ENCODE data around the gene NXPH3. TPM values are rescaled to one million over a fixed set of nuclear protein-coding genes. Genes with fewer than 3 reads are reported as not detected.
"Not testable (repeated sequence)": the region's sequence is repeated elsewhere in the genome, so short reads cannot be mapped to it uniquely, and the experiment has no call there.

Gene NXPH3
- total RNA-seq, 2 experiments from 2014 or later = not detected

- Mint-ChIP-seq H3K27me3 (peaks cover 25% of the 10 kb centered on the region), H3K9me3 (no peaks in the 10 kb centered on the region), H3K4me3 (no peak overlapping the region), H3K4me1 (peaks cover 24% of the 10 kb centered on the region), H3K36me3 (ENCODE audit: low read depth) (no peaks in the 10 kb centered on the region), H3K27ac (no peak overlapping the region)
- CTCF ChIA-PET = interaction anchor here (0.9 to 3.0 kb wide), 7 partner anchors 8 to 431 kb away, joined by 3 to 28 read pairs (median 5); no protein-coding TSS in a partner anchor
- POLR2A ChIA-PET = no interaction called here
- DNase-seq = no peak
Measured at GRCh38 chr17:49565948-49566491, 9.7 kb upstream of the NXPH3 start.

- DNase-seq = no peak
- Mint-ChIP-seq H3K4me1 (peaks cover 30% of the 10 kb centered on the region), H3K9me3 (no peaks in the 10 kb centered on the region), H3K36me3 (ENCODE audit: low read depth) (no peaks in the 10 kb centered on the region), H3K27ac (no peak overlapping the region), H3K4me3 (no peak overlapping the region), H3K27me3 (peaks cover 30% of the 10 kb centered on the region)
- ChIA-PET POLR2A (no interaction called here), CTCF (interaction anchor here (0.9 to 3.0 kb wide), 4 partner anchors 11 to 430 kb away, joined by 3 to 28 read pairs (median 8); no protein-coding TSS in a partner anchor)
Measured at GRCh38 chr17:49566668-49567071, 9.0 kb upstream of the NXPH3 start.

GRCh38 chr17:49567104-49567521 is 8.6 kb upstream of the NXPH3 start:
- Mint-ChIP-seq H3K4me3 (no peak overlapping the region), H3K9me3 (no peaks in the 10 kb centered on the region), H3K27me3 (peaks cover 32% of the 10 kb centered on the region), H3K27ac (no peak overlapping the region), H3K4me1 (peaks cover 32% of the 10 kb centered on the region), H3K36me3 (ENCODE audit: low read depth) (no peaks in the 10 kb centered on the region)
- no peak for DNase-seq
- ChIA-PET CTCF (interaction anchor here (0.7 to 3.0 kb wide), 16 partner anchors 10 to 430 kb away, joined by 3 to 28 read pairs (median 5); partner anchors contain the start of genes PHB1 and SLC35B1), POLR2A (interaction anchor here (1.0 kb wide), 1 partner anchor 114 kb away, joined by 3 read pairs; no protein-coding TSS in a partner anchor)

- peak; percentile 85 for DNase-seq
- peak overlapping the region; percentile 63 for H3K4me3 Mint-ChIP-seq
- H3K27ac Mint-ChIP-seq = no peak overlapping the region
- peaks cover 41% of the 10 kb centered on the region for H3K27me3 Mint-ChIP-seq
- no peaks in the 10 kb centered on the region for H3K9me3 Mint-ChIP-seq
- ChIA-PET POLR2A (interaction anchor here (0.6 to 3.6 kb wide), 3 partner anchors 113 to 220 kb away, joined by 3 to 19 read pairs (median 3); partner anchors contain the start of gene KAT7), CTCF (interaction anchor here (0.7 to 5.1 kb wide), 17 partner anchors 11 to 429 kb away, joined by 3 to 95 read pairs (median 7); partner anchors contain the start of genes PHB1 and SLC35B1)
- peaks cover 32% of the 10 kb centered on the region for H3K4me1 Mint-ChIP-seq
- no peaks in the 10 kb centered on the region for H3K36me3 Mint-ChIP-seq (ENCODE audit: low read depth)
Measured at GRCh38 chr17:49567871-49568694, 7.6 kb upstream of the NXPH3 start.

GRCh38 chr17:49568695-49569047 is 7.0 kb upstream of the NXPH3 start:
- Mint-ChIP-seq H3K27me3 (peaks cover 47% of the 10 kb centered on the region), H3K4me1 (peaks cover 32% of the 10 kb centered on the region)
- H3K9me3 Mint-ChIP-seq; DNase-seq; H3K4me3 Mint-ChIP-seq; H3K36me3 Mint-ChIP-seq (ENCODE audit: low read depth); H3K27ac Mint-ChIP-seq: not testable (repeated sequence)
- CTCF ChIA-PET = interaction anchor here (1.5 to 5.1 kb wide), 5 partner anchors 13 to 429 kb away, joined by 7 to 95 read pairs (median 20); partner anchors contain the start of gene SLC35B1
- POLR2A ChIA-PET = interaction anchor here (3.6 kb wide), 1 partner anchor 128 kb away, joined by 19 read pairs; no protein-coding TSS in a partner anchor

- Mint-ChIP-seq H3K4me3 (peak overlapping the region; percentile 92), H3K9me3 (no peaks in the 10 kb centered on the region), H3K36me3 (ENCODE audit: low read depth) (no peaks in the 10 kb centered on the region), H3K27me3 (peaks cover 58% of the 10 kb centered on the region), H3K27ac (peak overlapping the region; percentile 67), H3K4me1 (peaks cover 36% of the 10 kb centered on the region)
- no peak for DNase-seq
- POLR2A ChIA-PET = interaction anchor here (0.9 to 3.6 kb wide), 8 partner anchors 13 to 424 kb away, joined by 3 to 19 read pairs (median 4); partner anchors contain the start of genes DLX3 and SLC35B1
- CTCF ChIA-PET = interaction anchor here (0.6 to 5.1 kb wide), 33 partner anchors 10 to 427 kb away, joined by 3 to 95 read pairs (median 4); partner anchors contain the start of genes KAT7 and SLC35B1
Measured at GRCh38 chr17:49570540-49571242, 5.0 kb upstream of the NXPH3 start.

GRCh38 chr17:49571283-49571682 is 4.4 kb upstream of the NXPH3 start:
- no peak for DNase-seq
- Mint-ChIP-seq H3K4me3 (no peak overlapping the region), H3K36me3 (ENCODE audit: low read depth) (no peaks in the 10 kb centered on the region), H3K27me3 (peaks cover 55% of the 10 kb centered on the region), H3K27ac (no peak overlapping the region), H3K4me1 (peaks cover 33% of the 10 kb centered on the region), H3K9me3 (no peaks in the 10 kb centered on the region)
- ChIA-PET CTCF (interaction anchor here (0.8 to 5.1 kb wide), 10 partner anchors 10 to 426 kb away, joined by 3 to 95 read pairs (median 10); no protein-coding TSS in a partner anchor), POLR2A (interaction anchor here (0.9 to 3.6 kb wide), 4 partner anchors 110 to 137 kb away, joined by 3 to 19 read pairs (median 8); partner anchors contain the start of gene SLC35B1)

- no peaks in the 10 kb centered on the region for H3K36me3 Mint-ChIP-seq (ENCODE audit: low read depth)
- DNase-seq = no peak
- ChIA-PET CTCF (interaction anchor here (0.8 to 5.1 kb wide), 9 partner anchors 11 to 426 kb away, joined by 3 to 95 read pairs (median 7); no protein-coding TSS in a partner anchor), POLR2A (interaction anchor here (0.9 to 3.6 kb wide), 4 partner anchors 110 to 136 kb away, joined by 3 to 19 read pairs (median 8); partner anchors contain the start of gene SLC35B1)
- no peak overlapping the region for H3K4me3 Mint-ChIP-seq
- no peak overlapping the region for H3K27ac Mint-ChIP-seq
- peaks cover 54% of the 10 kb centered on the region for H3K27me3 Mint-ChIP-seq
- H3K4me1 Mint-ChIP-seq = peaks cover 33% of the 10 kb centered on the region
- H3K9me3 Mint-ChIP-seq = no peaks in the 10 kb centered on the region
Measured at GRCh38 chr17:49571764-49572163, 3.9 kb upstream of the NXPH3 start.

GRCh38 chr17:49572226-49572625 is 3.4 kb upstream of the NXPH3 start:
- ChIA-PET CTCF (interaction anchor here (0.6 to 5.1 kb wide), 4 partner anchors 15 to 279 kb away, joined by 3 to 95 read pairs (median 5); no protein-coding TSS in a partner anchor), POLR2A (interaction anchor here (1.1 to 3.6 kb wide), 3 partner anchors 124 to 136 kb away, joined by 3 to 19 read pairs (median 12); partner anchors contain the start of gene SLC35B1)
- no peak for DNase-seq
- Mint-ChIP-seq H3K36me3 (ENCODE audit: low read depth) (no peaks in the 10 kb centered on the region), H3K9me3 (no peaks in the 10 kb centered on the region), H3K27ac (no peak overlapping the region), H3K27me3 (peaks cover 56% of the 10 kb centered on the region), H3K4me3 (no peak overlapping the region), H3K4me1 (peaks cover 35% of the 10 kb centered on the region)

- H3K9me3 Mint-ChIP-seq = no peaks in the 10 kb centered on the region
- ChIA-PET POLR2A (interaction anchor here (1.1 kb wide), 1 partner anchor 127 kb away, joined by 3 read pairs; no protein-coding TSS in a partner anchor), CTCF (interaction anchor here (0.6 to 5.1 kb wide), 4 partner anchors 16 to 279 kb away, joined by 3 to 95 read pairs (median 5); no protein-coding TSS in a partner anchor)
- H3K27ac Mint-ChIP-seq = no peak overlapping the region
- peaks cover 32% of the 10 kb centered on the region for H3K4me1 Mint-ChIP-seq
- H3K36me3 Mint-ChIP-seq (ENCODE audit: low read depth) = no peaks in the 10 kb centered on the region
- H3K27me3 Mint-ChIP-seq = peaks cover 60% of the 10 kb centered on the region
- H3K4me3 Mint-ChIP-seq = no peak overlapping the region
- no peak for DNase-seq
Measured at GRCh38 chr17:49572806-49573420, 2.8 kb upstream of the NXPH3 start.

GRCh38 chr17:49573510-49574322 is 2.0 kb upstream of the NXPH3 start:
- Mint-ChIP-seq H3K9me3 (no peaks in the 10 kb centered on the region), H3K27ac (no peak overlapping the region), H3K27me3 (peaks cover 64% of the 10 kb centered on the region), H3K4me1 (peaks cover 26% of the 10 kb centered on the region), H3K4me3 (no peak overlapping the region), H3K36me3 (ENCODE audit: low read depth) (no peaks in the 10 kb centered on the region)
- no peak for DNase-seq
- ChIA-PET CTCF (interaction anchor here (1.1 to 5.1 kb wide), 4 partner anchors 121 to 278 kb away, joined by 3 to 95 read pairs (median 12); no protein-coding TSS in a partner anchor), POLR2A (interaction anchor here (0.9 to 1.1 kb wide), 2 partner anchors 123 to 127 kb away, joined by 3 read pairs; no protein-coding TSS in a partner anchor)

Measured in activated CD4-positive, alpha-beta memory T cell treated with anti-CD3 and anti-CD28 coated beads, Interleukin-2, amount 10 ng/mL, durations not matched to agents 7 days and 5 days (primary cell).